Choroid plexus epithelial cell (primary cell): ENCODE measurements around the gene DNAH14.
A peak's percentile ranks its signal among the peaks of the same experiment; 100 is the strongest.

Experiments
- DNase-seq: peaks from one replicate; pipeline ENCODE4 v3.0.0-alpha.2; 2010; ENCODE audit warnings: low read depth
- H3K4me3 ChIP-seq: 2 replicates; pipeline ENCODE4 v1.5.1; 2011; ENCODE audit warnings: low read depth, mild to moderate bottlenecking, control low read depth, low read length, moderate library complexity
- TF ChIP-seq, protein P1 (sequence below): conservative IDR thresholded peaks from 2 replicates; pipeline ENCODE4 v1.5.1; 2011; ENCODE audit warnings: low read depth, mild to moderate bottlenecking, control low read depth, inconsistent platforms, low read length, moderate library complexity

DNAH14 gene

GRCh38 chr1:225409051-225409450, 479.6 kb downstream of the DNAH14 start:
- no peak for DNase-seq
- H3K4me3 ChIP-seq = no peak overlapping the region
- TF ChIP-seq, protein P1, sequence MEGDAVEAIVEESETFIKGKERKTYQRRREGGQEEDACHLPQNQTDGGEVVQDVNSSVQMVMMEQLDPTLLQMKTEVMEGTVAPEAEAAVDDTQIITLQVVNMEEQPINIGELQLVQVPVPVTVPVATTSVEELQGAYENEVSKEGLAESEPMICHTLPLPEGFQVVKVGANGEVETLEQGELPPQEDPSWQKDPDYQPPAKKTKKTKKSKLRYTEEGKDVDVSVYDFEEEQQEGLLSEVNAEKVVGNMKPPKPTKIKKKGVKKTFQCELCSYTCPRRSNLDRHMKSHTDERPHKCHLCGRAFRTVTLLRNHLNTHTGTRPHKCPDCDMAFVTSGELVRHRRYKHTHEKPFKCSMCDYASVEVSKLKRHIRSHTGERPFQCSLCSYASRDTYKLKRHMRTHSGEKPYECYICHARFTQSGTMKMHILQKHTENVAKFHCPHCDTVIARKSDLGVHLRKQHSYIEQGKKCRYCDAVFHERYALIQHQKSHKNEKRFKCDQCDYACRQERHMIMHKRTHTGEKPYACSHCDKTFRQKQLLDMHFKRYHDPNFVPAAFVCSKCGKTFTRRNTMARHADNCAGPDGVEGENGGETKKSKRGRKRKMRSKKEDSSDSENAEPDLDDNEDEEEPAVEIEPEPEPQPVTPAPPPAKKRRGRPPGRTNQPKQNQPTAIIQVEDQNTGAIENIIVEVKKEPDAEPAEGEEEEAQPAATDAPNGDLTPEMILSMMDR = no peak

DNA sequence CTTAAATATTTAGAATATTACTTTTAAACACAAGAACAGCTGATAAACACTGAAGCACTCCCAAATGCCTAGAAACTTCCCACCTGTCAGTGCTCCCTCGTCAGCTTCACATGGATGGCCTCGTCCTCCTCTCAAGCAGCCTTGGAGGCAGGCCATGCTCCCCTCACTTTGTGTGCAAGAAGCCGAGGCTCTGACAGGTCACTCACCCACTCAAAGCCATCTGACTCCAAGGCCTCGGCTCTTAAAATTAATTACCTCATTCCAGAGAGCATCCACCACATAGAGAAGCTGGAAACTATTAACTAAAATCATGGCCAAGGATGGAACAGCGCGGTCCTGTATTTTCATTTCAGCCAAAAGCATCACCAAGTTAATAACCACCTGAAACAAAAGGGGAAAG, 480.6 kb downstream of the DNAH14 start:
- TF ChIP-seq, protein P1 = no peak
- H3K4me3 ChIP-seq = no peak overlapping the region
- no peak for DNase-seq

DNA sequence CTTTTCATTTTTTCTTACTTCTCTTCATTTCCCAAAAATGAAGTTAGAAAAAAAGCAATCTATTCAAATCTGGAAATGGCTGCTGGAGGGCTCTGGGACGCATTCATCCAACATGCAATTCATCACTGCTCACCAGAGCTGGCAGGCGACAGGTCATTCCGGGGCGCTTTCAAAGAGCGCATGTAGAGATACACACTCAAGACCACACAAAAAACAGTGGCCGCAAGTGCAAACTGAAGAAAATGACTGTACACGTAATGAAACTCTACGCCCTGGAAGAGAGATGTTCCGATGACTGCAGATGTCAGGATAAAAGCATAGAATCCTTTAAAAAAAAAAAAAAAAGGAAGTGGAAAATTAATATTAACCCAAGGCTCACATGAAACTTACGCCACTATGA, 482.8 kb downstream of the DNAH14 start:
- TF ChIP-seq, protein P1 = no peak
- DNase-seq = no peak
- H3K4me3 ChIP-seq = no peak overlapping the region

DNA sequence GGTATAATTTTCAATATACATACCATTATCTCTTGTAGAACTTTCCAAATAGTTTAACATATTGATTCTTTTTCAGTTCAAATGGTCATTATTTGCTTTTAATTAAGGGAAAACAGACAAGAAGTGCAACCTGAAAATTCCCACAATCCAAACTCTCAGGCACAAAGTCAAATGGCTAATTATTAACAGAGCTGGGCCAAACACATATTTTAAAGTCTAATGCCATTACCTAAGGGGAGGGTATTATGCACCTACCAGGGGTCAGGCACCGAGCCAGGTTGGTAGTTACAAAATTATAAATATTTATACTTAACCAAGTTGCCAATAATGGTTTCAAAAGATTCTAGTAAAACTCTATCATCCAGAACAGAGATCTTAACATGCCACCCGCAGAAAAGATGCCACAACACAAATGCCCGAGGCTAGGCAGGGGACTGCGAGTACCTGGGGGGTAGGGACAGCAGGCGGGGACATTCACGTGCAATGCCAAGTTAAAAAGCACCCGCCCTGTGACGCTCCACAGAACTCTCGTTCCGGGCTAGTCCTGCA, 483.4 kb downstream of the DNAH14 start:
- no peak overlapping the region for H3K4me3 ChIP-seq
- no peak for DNase-seq
- TF ChIP-seq, protein P1 = no peak

GRCh38 chr1:225413708-225414375, 484.4 kb downstream of the DNAH14 start:
- TF ChIP-seq, protein P1 = peak; percentile 2
- DNase-seq = no peak

DNA sequence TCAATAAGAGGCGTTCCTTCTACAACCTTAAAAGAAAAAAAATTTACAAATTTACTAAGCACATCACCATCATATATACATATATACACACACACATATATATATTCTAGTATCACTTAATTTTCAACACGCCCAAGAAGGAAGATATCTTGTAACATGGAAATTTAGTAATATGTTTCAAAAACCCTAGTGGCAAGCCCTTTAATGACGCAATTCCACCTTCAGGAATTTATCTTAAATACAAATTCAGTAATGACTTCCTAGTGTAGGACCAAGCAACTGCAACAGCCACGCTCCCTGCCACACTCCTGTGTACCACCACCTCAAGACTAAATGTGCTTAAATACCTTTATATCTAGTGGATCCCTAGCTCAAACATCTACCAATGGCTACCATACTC, 485.8 kb downstream of the DNAH14 start:
- no peak overlapping the region for H3K4me3 ChIP-seq
- DNase-seq = peak; percentile 6
- TF ChIP-seq, protein P1 = no peak

More at GRCh38 chr1:225413708-225414375, 484.4 kb downstream of the DNAH14 start:
- H3K4me3 ChIP-seq = no peak overlapping the region
